Thyroid gland (tissue), 4 donors: ENCODE data around the gene SH2D6.

Source experiments
- CTCF ChIP-seq, 6 experiments: fragments of 200-600 bp in 3 of 6; fragments of 450-650 bp in 3 of 6; sonication (generic) in 3 of 6; IDR thresholded peaks; one replicate each; pipeline ENCODE4 v1.5.1; 2016 to 2019; ENCODE audit warnings: antibody characterized with exemption in 6 of 6, mild to moderate bottlenecking in 2 of 6, inconsistent platforms in 1 of 6, moderate library complexity in 1 of 6
- POLR2A ChIP-seq, 2 donors: fragments of 450-650 bp; IDR thresholded peaks; one replicate each; pipeline ENCODE4 v1.6.1; 2017; ENCODE audit warnings: antibody characterized with exemption in 2 of 2, mild to moderate bottlenecking in 2 of 2, moderate library complexity in 1 of 2

GRCh38 chr2:85476624-85477023, 58.1 kb downstream of the SH2D6 start:
- TF ChIP-seq CTCF (IDR thresholded peaks at IDR 0.05) (no peak), POLR2A (IDR thresholded peaks at IDR 0.05) (no peak)
